NT2/D1 (cell line): ENCODE data around the gene CLCN6.

Experiments
- SUZ12 ChIP-seq: IDR thresholded peaks from 2 replicates; pipeline ENCODE4 v1.6.1; 2011; ENCODE audit not compliant: insufficient read length, insufficient read depth; ENCODE audit errors: extremely low read depth
- YY1 ChIP-seq: IDR thresholded peaks from 2 replicates; pipeline ENCODE4 v1.6.1; 2011; ENCODE audit not compliant: insufficient read length, insufficient read depth
- ZNF274 ChIP-seq: IDR thresholded peaks from 2 replicates; pipeline ENCODE4 v1.6.1; 2011; ENCODE audit warnings: mild to moderate bottlenecking, low read depth, low read length

DNA sequence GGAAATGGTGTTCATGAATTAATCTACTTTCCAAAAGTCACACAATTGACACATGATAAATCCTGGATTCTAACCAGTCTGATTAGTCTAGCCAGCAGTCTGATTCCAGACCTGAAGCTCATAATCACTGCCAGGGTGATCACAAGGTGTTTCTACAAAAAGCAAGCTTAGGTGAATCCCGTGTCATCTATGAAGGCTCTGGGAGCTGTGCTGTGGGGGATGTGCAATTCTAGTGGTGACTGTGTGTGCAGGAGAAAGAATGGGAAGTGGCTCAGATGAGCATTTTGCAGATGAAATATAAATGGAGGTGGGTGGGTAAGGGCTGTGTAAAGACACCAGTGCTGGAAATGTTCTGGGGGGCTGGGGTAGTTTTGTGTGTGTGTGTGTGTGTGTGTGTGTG is 54.6 kb downstream of the CLCN6 start:
- TF ChIP-seq ZNF274 (no peak), YY1 (no peak), SUZ12 (no peak)
